ELR (cell line): ENCODE results near the gene NOTUM.

Source experiments
- DNase-seq: peaks from one replicate; pipeline ENCODE4 v3.0.0-alpha.2; 2015; ENCODE audit warnings: low read depth

Gene NOTUM

DNA sequence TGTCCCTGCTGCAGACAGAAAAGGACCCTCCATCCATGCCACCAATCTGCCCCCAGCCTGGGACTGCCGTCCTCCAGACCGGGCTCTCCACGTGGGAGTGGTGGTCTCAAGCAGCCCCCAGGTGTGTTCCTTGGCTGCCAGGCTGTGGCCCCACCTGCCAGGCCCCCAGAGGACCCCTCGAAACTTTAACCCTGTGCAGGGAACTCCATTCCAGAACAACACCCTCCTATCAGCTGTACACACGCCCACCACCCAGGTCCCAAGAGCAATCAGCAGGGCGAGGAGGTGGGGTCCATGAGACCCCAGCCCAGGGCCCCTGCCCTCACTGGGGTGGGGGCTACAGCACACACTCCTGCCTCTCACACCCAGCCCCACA lies 25.3 kb downstream of the NOTUM start:
- DNase-seq = no peak

- DNase-seq = no peak
Measured at GRCh38 chr17:81934850-81935708, 25.9 kb downstream of the NOTUM start.

- no peak for DNase-seq
Measured at GRCh38 chr17:81934098-81934757, 26.8 kb downstream of the NOTUM start.

- no peak for DNase-seq
Measured at GRCh38 chr17:81933178-81933699, 27.7 kb downstream of the NOTUM start.

DNA sequence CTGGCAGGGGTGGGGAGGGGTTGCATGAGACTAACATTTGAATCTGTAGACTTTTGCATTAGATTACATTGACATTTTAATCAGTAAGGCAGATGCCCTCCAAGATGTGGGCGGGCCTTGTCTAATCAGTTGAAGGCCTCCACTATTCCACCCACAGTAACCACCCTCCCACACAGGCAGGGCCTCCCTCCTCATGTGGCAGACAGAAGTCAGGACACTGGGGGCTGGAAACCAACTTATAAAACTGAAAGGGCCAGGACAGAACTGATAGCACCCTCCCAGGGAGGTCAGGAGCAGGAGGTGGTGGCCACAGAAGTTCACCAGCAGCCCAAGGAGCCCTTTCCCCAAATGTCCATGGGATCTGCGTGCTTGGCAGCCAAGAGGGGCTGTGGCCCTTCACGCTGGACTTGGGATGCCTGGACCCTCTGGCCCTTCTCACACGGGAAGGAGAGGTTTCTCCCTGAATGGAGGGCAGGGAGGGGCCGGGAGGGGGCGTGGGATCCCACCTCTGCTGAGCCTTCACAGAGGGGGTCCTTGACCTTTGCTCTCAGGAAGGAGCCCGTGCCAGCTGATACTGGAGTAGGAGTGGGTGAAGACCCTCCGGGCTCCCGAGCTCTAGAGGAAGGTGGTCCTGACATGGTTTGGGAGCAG lies 28.5 kb downstream of the NOTUM start:
- DNase-seq = no peak

GRCh38 chr17:81931557-81932332 lies 29.2 kb downstream of the NOTUM start:
- no peak for DNase-seq

- DNase-seq = no peak
Measured at GRCh38 chr17:81931189-81931556, 29.8 kb downstream of the NOTUM start.

DNA sequence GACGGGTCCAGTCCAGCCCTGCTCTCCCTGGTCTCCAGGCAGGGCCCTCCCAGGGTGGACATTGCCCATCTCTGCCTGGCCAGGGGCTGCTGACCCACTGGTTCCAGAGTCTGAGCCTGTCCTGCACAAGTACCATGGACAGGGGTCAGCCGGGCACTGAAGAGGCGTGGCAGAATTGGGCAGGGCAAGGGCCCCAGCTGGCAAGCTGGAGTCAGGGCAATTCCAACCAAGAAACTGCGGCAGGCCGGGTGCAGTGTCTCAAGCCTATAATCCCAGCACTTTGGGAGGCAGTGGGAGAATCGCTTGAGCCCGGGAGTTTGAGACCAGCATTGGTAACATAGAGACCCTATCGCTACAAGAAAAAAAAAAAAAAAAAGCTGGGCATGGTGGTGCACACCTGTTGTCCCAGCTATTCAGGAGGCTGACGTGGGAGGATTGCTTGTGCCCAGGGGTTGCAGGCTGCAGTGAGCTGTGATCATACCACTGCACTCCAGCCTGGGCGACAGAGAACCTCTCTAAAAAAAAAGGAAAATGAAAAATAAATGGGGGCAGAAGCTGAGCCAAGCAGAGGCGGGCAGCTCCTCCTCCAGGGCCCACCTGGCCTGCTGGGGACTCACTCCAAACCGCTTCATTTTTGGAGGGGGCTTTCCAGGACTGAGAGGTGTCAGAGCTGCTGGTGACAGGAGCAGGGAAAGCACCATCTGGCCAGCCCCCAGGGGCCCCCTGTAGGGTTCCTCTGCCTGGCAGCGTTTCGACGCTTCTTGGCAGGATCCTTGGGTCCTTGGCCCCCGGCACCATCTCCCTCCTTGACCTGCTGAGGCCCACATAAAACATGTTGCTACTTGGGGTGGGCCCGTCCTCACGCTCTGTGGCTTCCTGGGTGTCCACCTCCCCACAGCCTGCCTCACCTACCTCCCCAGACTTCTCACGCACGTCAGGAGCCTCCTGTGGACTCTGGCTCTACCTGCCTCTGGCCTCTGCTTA lies 30.6 kb downstream of the NOTUM start:
- DNase-seq = no peak

GRCh38 chr17:81929253-81930141 lies 31.5 kb downstream of the NOTUM start:
- DNase-seq = no peak

DNA sequence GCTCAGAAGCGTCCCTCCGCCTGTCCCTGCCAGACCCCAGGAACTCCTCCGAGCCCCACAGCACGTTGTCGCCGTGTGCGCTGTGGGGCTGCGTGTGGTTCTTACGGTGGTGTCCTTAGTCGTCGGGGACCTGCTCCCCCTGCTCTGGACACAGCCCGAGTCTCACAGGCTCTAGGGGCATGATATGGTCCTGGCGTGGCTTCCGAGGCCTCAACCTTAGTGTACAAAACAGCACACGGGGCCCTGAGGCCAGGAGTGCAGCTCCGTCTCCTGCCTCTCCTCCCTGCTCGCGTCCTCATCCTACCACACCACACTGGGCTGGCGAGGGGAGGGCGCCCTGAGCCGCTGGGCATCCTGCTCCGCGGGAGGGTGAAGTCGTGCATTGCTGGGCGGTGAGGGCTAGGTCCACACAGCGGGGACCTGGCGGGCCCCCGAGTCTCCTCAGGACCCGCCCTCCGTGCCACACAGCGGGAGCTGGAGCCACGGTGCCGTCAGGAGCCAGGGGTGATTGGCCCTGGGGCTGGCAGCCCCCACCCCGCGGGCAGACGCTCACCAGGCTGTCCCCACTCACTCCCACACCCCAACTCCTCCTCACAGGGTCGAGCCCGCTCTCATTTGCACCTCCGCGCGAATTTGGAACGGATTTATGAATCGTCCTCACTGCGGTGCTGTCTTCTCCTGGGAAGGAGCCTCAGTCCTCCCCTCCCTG lies 32.3 kb downstream of the NOTUM start:
- peak; percentile 29 for DNase-seq

GRCh38 chr17:81927653-81928543 lies 33.1 kb downstream of the NOTUM start, which contains the start of gene MAFG:
Gene MAFG (minus strand): TSS chr17:81927735. CDS start chr17:81923185, 4,550 bp downstream.
- DNase-seq = peak; percentile 97

DNA sequence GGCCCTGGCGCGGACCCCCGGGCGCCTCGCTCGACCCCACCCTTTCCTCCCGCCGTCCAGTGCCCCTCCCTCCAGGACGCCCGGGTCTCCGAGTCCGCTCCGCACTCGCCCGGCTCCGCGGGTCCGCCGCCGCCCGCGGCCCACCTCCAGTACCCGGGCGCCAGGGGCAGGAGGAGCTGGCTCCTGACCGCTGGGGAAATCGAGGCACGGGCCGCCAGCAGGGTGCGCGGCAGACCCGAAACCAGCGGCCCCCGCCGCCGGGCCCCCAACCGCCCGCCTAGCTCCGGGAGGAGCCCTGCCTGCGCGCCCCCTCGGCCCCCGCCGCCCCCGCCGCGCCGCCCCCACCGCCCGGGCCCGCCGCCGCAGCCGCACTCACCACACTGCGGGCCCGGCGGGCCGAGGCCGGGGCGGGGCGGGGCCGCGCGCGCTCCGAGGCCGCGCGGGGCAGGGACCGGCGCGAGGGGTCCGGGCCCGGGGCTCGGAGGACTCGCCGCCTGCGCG lies 33.8 kb downstream of the NOTUM start:
- DNase-seq = no peak

DNA sequence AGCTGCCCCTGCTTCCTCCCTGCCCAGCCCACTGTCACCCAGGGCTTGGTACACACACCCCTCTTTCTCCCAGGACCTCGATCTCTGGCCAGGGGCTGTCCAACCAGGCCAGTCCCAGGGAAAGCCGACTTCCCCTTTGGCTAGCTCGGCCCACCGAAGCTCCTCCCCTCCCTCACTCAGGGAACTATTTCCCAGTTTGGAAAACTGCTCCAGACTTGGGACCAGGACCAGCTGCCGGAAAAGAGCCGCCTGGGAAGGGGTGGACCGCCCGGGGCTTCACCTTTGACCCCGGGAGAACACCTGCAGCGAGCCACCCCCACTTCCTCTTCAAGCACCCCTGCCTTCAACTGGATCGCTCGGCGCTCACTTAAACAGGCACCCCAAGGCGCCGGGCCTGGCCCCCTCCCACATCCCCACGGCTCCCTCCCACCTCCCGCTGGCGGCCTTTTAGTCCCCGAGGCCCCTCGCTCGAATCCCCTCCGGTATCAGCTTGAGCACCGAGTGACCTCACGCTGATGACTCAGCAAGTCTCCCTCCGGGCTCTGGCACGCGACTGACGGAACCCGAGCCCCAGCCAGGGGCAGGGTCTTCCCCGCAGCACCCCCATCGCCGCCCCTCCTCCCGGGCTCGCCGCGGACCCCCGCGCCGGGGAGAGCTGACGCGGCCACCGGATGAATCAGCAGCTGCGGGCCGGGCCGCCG lies 34.4 kb downstream of the NOTUM start:
- peak; percentile 90 for DNase-seq

- no peak for DNase-seq
Measured at GRCh38 chr17:81925860-81926450, 35.0 kb downstream of the NOTUM start.

- DNase-seq = no peak
Measured at GRCh38 chr17:81924557-81925532, 36.1 kb downstream of the NOTUM start.
